ENCODE data around the gene FEM1A. TPM values are rescaled to one million over a fixed set of nuclear protein-coding genes. Genes with fewer than 3 reads are reported as not detected.

FEM1A gene
- total RNA-seq, 1 experiment from 2014 or later: 7.0 TPM

- DNase-seq: no peak
- H2AFZ ChIP-seq: no peak overlapping the region
- H3K4me1 ChIP-seq (replicated peaks; ENCODE audit: insufficient read depth): no peaks in the 10 kb centered on the region
- H3K9me2 ChIP-seq (ENCODE audit: insufficient read depth): no peaks in the 10 kb centered on the region
- no peaks in the 10 kb centered on the region for H3K36me3 ChIP-seq (ENCODE audit: low read depth)
- TF ChIP-seq EZH2 (IDR thresholded peaks at IDR 0.05; ENCODE audit: low read depth): no peak
- TF ChIP-seq CTCF (conservative IDR thresholded peaks at IDR 0.05): no peak
- ChIA-PET POLR2A (ENCODE audit: unreplicated experiment) (no interaction called here), CTCF (no interaction called here)
- intact Hi-C loops (cut with micrococcal nuclease; ENCODE audit: unreplicated experiment): no loop called here
- H3K27ac ChIP-seq: no peak overlapping the region
- no TSS peak for BruUV-seq (replicated peaks)
- peaks cover 7% of the 10 kb centered on the region for H3F3A ChIP-seq (ENCODE audit: insufficient read depth, low read depth)
- no peak overlapping the region for H3K4me2 ChIP-seq
- H4K20me1 ChIP-seq (ENCODE audit: insufficient read depth): no peaks in the 10 kb centered on the region
- H3K79me2 ChIP-seq (ENCODE audit: low read depth): peaks cover 11% of the 10 kb centered on the region
- H3K27me3 ChIP-seq (ENCODE audit: insufficient read depth, low read depth): no peaks in the 10 kb centered on the region
- no peaks in the 10 kb centered on the region for H3K9me3 ChIP-seq (ENCODE audit: insufficient read depth, low read depth)
- no peak overlapping the region for H3K4me3 ChIP-seq
Observed at GRCh38 chr19:4832776-4833175, 41.2 kb downstream of the FEM1A start.

GRCh38 chr19:4839192-4839591 is 47.7 kb downstream of the FEM1A start:
- H3K27ac ChIP-seq: no peak overlapping the region
- H3K9me2 ChIP-seq (ENCODE audit: insufficient read depth): no peaks in the 10 kb centered on the region
- no peaks in the 10 kb centered on the region for H3K4me1 ChIP-seq (replicated peaks; ENCODE audit: insufficient read depth)
- 0 out of 2 replicates have a peak, but pooled peaks cover 4% of the 10 kb centered on the region for H3F3A ChIP-seq (ENCODE audit: insufficient read depth, low read depth)
- no peak overlapping the region for H3K4me2 ChIP-seq
- ChIA-PET CTCF (no interaction called here), POLR2A (ENCODE audit: unreplicated experiment) (no interaction called here)
- no peak overlapping the region for H2AFZ ChIP-seq
- H3K27me3 ChIP-seq (ENCODE audit: insufficient read depth, low read depth): no peaks in the 10 kb centered on the region
- H3K9me3 ChIP-seq (ENCODE audit: insufficient read depth, low read depth): no peaks in the 10 kb centered on the region
- no peaks in the 10 kb centered on the region for H3K36me3 ChIP-seq (ENCODE audit: low read depth)
- no peaks in the 10 kb centered on the region for H3K79me2 ChIP-seq (ENCODE audit: low read depth)
- H3K4me3 ChIP-seq: no peak overlapping the region
- no peak for DNase-seq
- intact Hi-C loops (cut with micrococcal nuclease; ENCODE audit: unreplicated experiment): no loop called here
- TF ChIP-seq CTCF (conservative IDR thresholded peaks at IDR 0.05) (no peak), EZH2 (IDR thresholded peaks at IDR 0.05; ENCODE audit: low read depth) (no peak)
- no peaks in the 10 kb centered on the region for H4K20me1 ChIP-seq (ENCODE audit: insufficient read depth)
- no TSS peak for BruUV-seq (replicated peaks)

- H3K4me3 ChIP-seq: no peak overlapping the region
- no TSS peak for BruUV-seq (replicated peaks)
- H3K9me2 ChIP-seq (ENCODE audit: insufficient read depth): no peaks in the 10 kb centered on the region
- no peaks in the 10 kb centered on the region for H4K20me1 ChIP-seq (ENCODE audit: insufficient read depth)
- intact Hi-C loops (cut with micrococcal nuclease; ENCODE audit: unreplicated experiment): no loop called here
- H3K36me3 ChIP-seq (ENCODE audit: low read depth): no peaks in the 10 kb centered on the region
- H3K4me1 ChIP-seq (replicated peaks; ENCODE audit: insufficient read depth): no peaks in the 10 kb centered on the region
- H2AFZ ChIP-seq: no peak overlapping the region
- H3K4me2 ChIP-seq: no peak overlapping the region
- H3K9me3 ChIP-seq (ENCODE audit: insufficient read depth, low read depth): no peaks in the 10 kb centered on the region
- TF ChIP-seq CTCF (conservative IDR thresholded peaks at IDR 0.05): no peak
- no peak for TF ChIP-seq EZH2 (IDR thresholded peaks at IDR 0.05; ENCODE audit: low read depth)
- no peak for DNase-seq
- H3K27ac ChIP-seq: no peak overlapping the region
- POLR2A ChIA-PET (ENCODE audit: unreplicated experiment): no interaction called here
- 0 out of 2 replicates have a peak, but pooled peaks cover 2% of the 10 kb centered on the region for H3F3A ChIP-seq (ENCODE audit: insufficient read depth, low read depth)
- CTCF ChIA-PET: interaction anchor here (0.6 kb wide), 1 partner anchor 35 kb away, joined by 4 read pairs; no protein-coding TSS in a partner anchor
- H3K27me3 ChIP-seq (ENCODE audit: insufficient read depth, low read depth): no peaks in the 10 kb centered on the region
- H3K79me2 ChIP-seq (ENCODE audit: low read depth): no peaks in the 10 kb centered on the region
Observed at GRCh38 chr19:4843647-4843965, 52.1 kb downstream of the FEM1A start.

Measured in PC-9 (cell line).